ENCODE results near the gene ZNF202.

- TF ChIP-seq EZH2 (IDR thresholded peaks at IDR 0.05; ENCODE audit: insufficient read depth, poor library complexity, severe bottlenecking) (no peak), EZH2phosphoT487 (IDR thresholded peaks at IDR 0.05; ENCODE audit: insufficient read depth, low read depth) (no peak)
Observed at GRCh38 chr11:123736769-123737168, 4.7 kb downstream of the ZNF202 start.
